Glutamatergic neuron (in vitro differentiated cells): Measurements from ENCODE around the gene MACROD2. TPM values are rescaled to one million over a fixed set of nuclear protein-coding genes. Genes with fewer than 3 reads are reported as not detected.

Source experiments
- DNase-seq: peaks from one replicate; pipeline ENCODE4 v3.0.0; 2022
- H3K27ac Mint-ChIP-seq: one replicate; pipeline ENCODE4 v1.8.0; 2020; ENCODE audit warnings: mild to moderate bottlenecking, mixed read lengths, inconsistent platforms; ENCODE audit not compliant: unreplicated experiment
- H3K27me3 Mint-ChIP-seq: one replicate; pipeline ENCODE4 v1.8.0; 2020; ENCODE audit warnings: mild to moderate bottlenecking, moderate library complexity, mixed read lengths, inconsistent platforms; ENCODE audit not compliant: unreplicated experiment
- H3K36me3 Mint-ChIP-seq: one replicate; pipeline ENCODE4 v1.8.0; 2020; ENCODE audit warnings: mild to moderate bottlenecking, mixed read lengths, inconsistent platforms; ENCODE audit not compliant: unreplicated experiment
- H3K4me1 Mint-ChIP-seq: one replicate; pipeline ENCODE4 v1.8.0; 2020; ENCODE audit warnings: mild to moderate bottlenecking, low read depth, mixed read lengths, inconsistent platforms; ENCODE audit not compliant: unreplicated experiment
- H3K4me3 Mint-ChIP-seq: one replicate; pipeline ENCODE4 v1.8.0; 2020; ENCODE audit warnings: mild to moderate bottlenecking, mixed read lengths, inconsistent platforms; ENCODE audit not compliant: unreplicated experiment
- H3K9me3 Mint-ChIP-seq: one replicate; pipeline ENCODE4 v1.8.0; 2020; ENCODE audit warnings: mild to moderate bottlenecking, moderate library complexity, mixed read lengths, inconsistent platforms; ENCODE audit not compliant: unreplicated experiment
- total RNA-seq: library from RNA; stranded (reverse); fragmentation: NEBNext Ultra II Directional; extraction: Animal tissue kit (Norgen Biotek cat#: 25700); gene quantifications from one replicate; pipeline ENCODE4 v1.2.1, GENCODE V29; 2021; ENCODE audit not compliant: unreplicated experiment
- TF ChIP-seq, protein P1 (sequence below): fragments of 200-600 bp; sonication (generic); IDR thresholded peaks from one replicate; pipeline ENCODE4 v1.5.0; 2021; ENCODE audit not compliant: partially characterized antibody, unreplicated experiment

MACROD2 gene
- total RNA-seq, 1 donor from 2014 or later, result 8.7 TPM

DNA sequence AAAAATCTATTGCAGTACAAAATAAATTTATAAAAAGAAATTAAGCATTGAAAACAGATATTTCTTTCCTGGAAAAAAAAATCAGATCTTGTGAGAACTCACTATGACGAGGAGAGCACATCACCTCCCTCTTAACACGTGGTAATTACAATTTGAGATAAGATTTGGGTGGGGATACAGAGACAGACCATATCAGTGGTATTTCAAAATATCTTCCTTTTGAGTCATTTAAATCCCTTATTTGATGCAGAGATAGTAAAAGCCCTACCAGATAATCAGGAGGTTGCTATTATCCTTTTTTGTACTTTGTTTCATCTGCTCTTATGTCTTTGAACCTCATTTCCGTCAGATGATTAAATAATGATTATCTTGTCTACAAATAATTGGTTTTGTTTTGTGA lies 1777.5 kb downstream of the MACROD2 start:
- no peak for DNase-seq

DNA sequence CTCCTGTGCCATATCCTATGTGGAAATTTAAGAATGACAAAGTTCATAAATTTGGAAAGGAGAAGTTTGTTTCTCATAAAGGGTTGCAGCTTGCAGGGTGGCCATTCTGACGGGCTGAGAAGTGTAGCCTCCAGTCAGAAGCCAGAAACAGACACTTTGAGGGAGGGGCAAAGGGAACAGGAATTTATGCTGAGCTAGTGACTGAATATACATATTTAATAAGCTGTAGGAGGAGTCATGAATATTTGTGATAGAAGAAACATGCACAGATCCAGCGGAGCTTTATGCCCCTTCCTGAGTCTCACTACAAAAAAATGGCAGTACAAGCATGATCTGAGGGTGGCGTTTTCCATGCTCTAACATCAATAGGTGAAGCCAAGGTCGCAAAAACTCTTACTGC lies 1779.6 kb downstream of the MACROD2 start:
- no peak for DNase-seq
- Mint-ChIP-seq H3K36me3 (peaks cover 5% of the 10 kb centered on the region), H3K27me3 (peaks cover 2% of the 10 kb centered on the region), H3K4me3 (no peak overlapping the region), H3K4me1 (peaks cover 1% of the 10 kb centered on the region), H3K27ac (no peak overlapping the region), H3K9me3 (peaks cover 1% of the 10 kb centered on the region)
- TF ChIP-seq, protein P1, sequence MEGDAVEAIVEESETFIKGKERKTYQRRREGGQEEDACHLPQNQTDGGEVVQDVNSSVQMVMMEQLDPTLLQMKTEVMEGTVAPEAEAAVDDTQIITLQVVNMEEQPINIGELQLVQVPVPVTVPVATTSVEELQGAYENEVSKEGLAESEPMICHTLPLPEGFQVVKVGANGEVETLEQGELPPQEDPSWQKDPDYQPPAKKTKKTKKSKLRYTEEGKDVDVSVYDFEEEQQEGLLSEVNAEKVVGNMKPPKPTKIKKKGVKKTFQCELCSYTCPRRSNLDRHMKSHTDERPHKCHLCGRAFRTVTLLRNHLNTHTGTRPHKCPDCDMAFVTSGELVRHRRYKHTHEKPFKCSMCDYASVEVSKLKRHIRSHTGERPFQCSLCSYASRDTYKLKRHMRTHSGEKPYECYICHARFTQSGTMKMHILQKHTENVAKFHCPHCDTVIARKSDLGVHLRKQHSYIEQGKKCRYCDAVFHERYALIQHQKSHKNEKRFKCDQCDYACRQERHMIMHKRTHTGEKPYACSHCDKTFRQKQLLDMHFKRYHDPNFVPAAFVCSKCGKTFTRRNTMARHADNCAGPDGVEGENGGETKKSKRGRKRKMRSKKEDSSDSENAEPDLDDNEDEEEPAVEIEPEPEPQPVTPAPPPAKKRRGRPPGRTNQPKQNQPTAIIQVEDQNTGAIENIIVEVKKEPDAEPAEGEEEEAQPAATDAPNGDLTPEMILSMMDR, result no peak

More for the DNA sequence above, 1777.5 kb downstream of the MACROD2 start:
- H3K36me3 Mint-ChIP-seq, result peaks cover 5% of the 10 kb centered on the region
- peaks cover 1% of the 10 kb centered on the region for H3K9me3 Mint-ChIP-seq
- H3K4me1 Mint-ChIP-seq, result peaks cover 1% of the 10 kb centered on the region
- H3K27ac Mint-ChIP-seq, result no peak overlapping the region
- TF ChIP-seq, protein P1, result no peak
- H3K4me3 Mint-ChIP-seq, result no peak overlapping the region
- peaks cover 2% of the 10 kb centered on the region for H3K27me3 Mint-ChIP-seq

DNA sequence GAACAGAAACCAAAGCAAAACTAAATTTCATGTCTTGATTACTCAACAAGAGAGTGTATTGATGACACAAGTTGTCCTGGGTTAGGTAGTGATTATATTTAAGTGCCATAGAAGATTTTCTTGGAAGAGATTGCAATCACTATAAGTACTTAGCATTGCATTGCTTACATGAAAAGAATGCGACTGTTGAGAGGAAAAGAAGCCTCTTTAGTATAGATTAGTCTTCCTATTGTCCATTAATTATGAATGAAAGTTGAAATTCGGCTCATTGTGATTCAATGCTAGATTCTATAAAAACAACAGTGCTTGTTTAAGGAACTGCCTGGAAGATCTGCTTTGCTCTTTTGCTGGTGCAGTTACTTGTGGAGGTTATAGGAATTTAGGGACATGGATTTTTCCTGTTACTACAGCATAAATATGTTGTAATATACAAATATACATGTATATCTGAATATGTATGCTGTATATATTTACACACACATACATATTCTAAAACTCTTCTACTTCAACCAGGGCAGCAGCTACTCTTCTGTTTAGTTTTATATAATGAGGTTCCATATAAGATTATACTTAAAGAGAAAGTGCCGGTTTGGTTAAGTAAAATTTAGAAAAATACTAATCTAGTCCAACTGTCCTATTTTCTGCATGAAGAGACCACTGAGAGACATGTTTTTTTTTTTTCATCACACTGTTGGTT lies 1781.6 kb downstream of the MACROD2 start:
- Mint-ChIP-seq H3K36me3 (peaks cover 5% of the 10 kb centered on the region), H3K4me3 (no peak overlapping the region), H3K27me3 (no peaks in the 10 kb centered on the region), H3K9me3 (peaks cover 1% of the 10 kb centered on the region), H3K27ac (no peak overlapping the region), H3K4me1 (peaks cover 1% of the 10 kb centered on the region)
- DNase-seq, result no peak
- TF ChIP-seq, protein P1, result no peak

DNA sequence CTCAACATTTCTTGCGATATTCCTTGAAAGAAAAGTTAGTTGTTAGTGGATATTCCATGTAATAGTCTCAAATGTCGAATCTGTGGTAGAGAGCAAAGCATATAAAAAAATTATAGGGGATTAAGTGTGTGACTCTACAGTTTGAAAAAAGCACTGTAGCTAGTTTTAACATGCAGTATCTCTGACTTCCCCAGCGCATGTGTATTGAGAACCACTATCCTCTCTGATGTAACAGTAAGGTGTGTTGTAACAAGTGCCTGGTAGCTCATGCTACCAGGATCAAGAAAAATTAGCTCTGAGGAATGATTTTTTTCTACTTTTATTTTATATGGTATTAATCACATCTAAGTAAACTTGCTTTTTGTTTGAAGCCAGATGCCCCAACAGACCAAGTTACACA lies 1788.7 kb downstream of the MACROD2 start:
- no peak overlapping the region for H3K27ac Mint-ChIP-seq
- H3K36me3 Mint-ChIP-seq, result no peaks in the 10 kb centered on the region
- H3K4me3 Mint-ChIP-seq, result no peak overlapping the region
- H3K27me3 Mint-ChIP-seq, result no peaks in the 10 kb centered on the region
- TF ChIP-seq, protein P1, result no peak
- peaks cover 3% of the 10 kb centered on the region for H3K4me1 Mint-ChIP-seq
- DNase-seq, result no peak
- no peaks in the 10 kb centered on the region for H3K9me3 Mint-ChIP-seq

DNA sequence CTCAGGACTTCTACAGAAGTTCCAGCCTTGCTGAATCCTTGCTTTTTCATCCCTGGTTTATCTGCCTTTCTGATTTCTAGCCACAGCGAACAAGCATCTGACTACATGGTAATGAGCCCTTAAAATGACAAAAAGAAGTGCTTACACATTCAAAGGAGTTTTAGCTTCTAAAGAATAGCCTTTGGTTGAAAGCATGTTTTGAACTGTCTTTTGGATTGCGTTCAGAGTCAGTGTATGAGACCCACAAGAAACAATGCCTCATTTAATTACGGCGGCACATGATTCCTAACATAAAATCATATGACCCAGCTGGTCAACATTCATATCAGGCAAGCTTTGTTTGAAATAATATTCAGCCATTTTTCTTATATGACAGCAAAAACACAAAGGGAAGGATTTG lies 1793.8 kb downstream of the MACROD2 start:
- Mint-ChIP-seq H3K36me3 (no peaks in the 10 kb centered on the region), H3K4me1 (peaks cover 3% of the 10 kb centered on the region), H3K9me3 (no peaks in the 10 kb centered on the region), H3K27ac (no peak overlapping the region), H3K27me3 (no peaks in the 10 kb centered on the region), H3K4me3 (no peak overlapping the region)
- DNase-seq, result no peak
- TF ChIP-seq, protein P1, result no peak
